Heart left ventricle (tissue), 16 donors: Measurements from ENCODE around the gene SETD6. TPM values are rescaled to one million over a fixed set of nuclear protein-coding genes. Genes with fewer than 3 reads are reported as not detected.

Experiments used
- ATAC-seq, 4 donors: fragments of 200-7000 bp; cut with Tn5 transposase; one replicate each; pipeline ENCODE4 v1.9.1; 2020 to 2022; ENCODE audit warnings: moderate library complexity in 4 of 4, mild to moderate bottlenecking in 3 of 4, moderate number of reproducible peaks in 1 of 4
- DNase-seq, 5 donors: peaks; one replicate each; pipeline ENCODE4 v3.0.0-alpha.2; 2020
- H3K27ac ChIP-seq, 12 donors: fragments of 200-600 bp; sonication (generic) in 4 of 12; one replicate each; pipeline versions ENCODE4 v1.5.0 to v1.8.0; 2016 to 2022; ENCODE audit warnings: mild to moderate bottlenecking in 2 of 12
- H3K27me3 ChIP-seq, 9 donors: fragments of 200-600 bp; sonication (generic) in 2 of 9; one replicate each; pipeline versions ENCODE4 v1.5.1 to v1.8.0; 2016 to 2022; ENCODE audit warnings: mild to moderate bottlenecking in 3 of 9
- H3K36me3 ChIP-seq, 9 donors: fragments of 200-600 bp; sonication (generic) in 2 of 9; one replicate each; pipeline versions ENCODE4 v1.5.0 to v1.8.0; 2018 to 2022; ENCODE audit warnings: mild to moderate bottlenecking in 2 of 9
- H3K4me1 ChIP-seq, 12 donors: fragments of 200-600 bp; sonication (generic) in 4 of 12; one replicate each; pipeline versions ENCODE4 v1.5.0 to v1.8.0; 2016 to 2022; ENCODE audit warnings: mild to moderate bottlenecking in 3 of 12
- H3K4me3 ChIP-seq, 12 donors: fragments of 200-600 bp; sonication (generic) in 4 of 12; one replicate each; pipeline versions ENCODE4 v1.5.0 to v1.8.0; 2017 to 2022; ENCODE audit warnings: mild to moderate bottlenecking in 9 of 12, moderate library complexity in 4 of 12
- H3K9me3 ChIP-seq, 12 donors: fragments of 200-600 bp; sonication (generic) in 4 of 12; one replicate each; pipeline versions ENCODE4 v1.5.0 to v1.8.0; 2016 to 2022; ENCODE audit warnings: mild to moderate bottlenecking in 1 of 12
- POLR2A ChIP-seq, 2 donors: fragments of 450-650 bp; IDR thresholded peaks; one replicate each; pipeline ENCODE4 v1.6.1; 2017; ENCODE audit warnings: antibody characterized with exemption in 2 of 2, mild to moderate bottlenecking in 2 of 2, moderate library complexity in 2 of 2
- WGBS, 4 donors: extraction: QIAGEN DNeasy Blood & Tissue Kit in 2 of 4; methylation state at CpG; one replicate each; pipeline versions ENCODE4 v1.1.5 to v1.1.7; 2013 to 2018; 5-methylcytosine and 5-hydroxymethylcytosine counted together
- intact Hi-C, 10 donors: fragments of 100-400 bp; cut with DNase I; formaldehyde crosslinking; loops; one replicate each; pipeline versions ENCODE4 v1.11.1 to v1.14.2; 2022
- polyA plus RNA-seq, 2 donors: library from polyadenylated mRNA; stranded (reverse); fragments of 200-250 nt; gene quantifications; one replicate each; pipeline ENCODE4 v1.2.3, GENCODE V29; 2013
- total RNA-seq, 9 donors: library from RNA; depleted of rRNA in 2 of 9; stranded (reverse); fragments of >200 nt in 2 of 9; fragmentation: NEBNext Ultra II Directional in 3 of 9; extraction: Animal tissue kit (Norgen Biotek cat#: 25700) in 3 of 9; gene quantifications; one replicate each; pipeline versions ENCODE4 v1.1.0 to v1.2.4, GENCODE V29; 2016 to 2023
- TF ChIP-seq, protein P1 (sequence below), 12 donors: fragments of 200-600 bp; sonication (generic) in 4 of 12; IDR thresholded peaks; one replicate each; pipeline versions ENCODE4 v1.5.0 to v1.8.0; 2018 to 2022; ENCODE audit warnings: antibody characterized with exemption in 12 of 12, mild to moderate bottlenecking in 5 of 12
- donor health status: ischemic (EF 13 %, LVEDD 7.1; RV severe dilation, severe dysfunction).
- donor health status: healthy with polysubstance abuse.
- donor health status: DM: no; HTN: yes; CAD: no.
- donor health status: DM: no; HTN: no; CAD: no.
- donor health status: ischemic (EF 25% LVEDD 6.9; RV normal size, moderate dysfunction).
- donor health status: ischemic (EF 25% LVEDD 5.7; RV mildly dilated, moderate dysfunction).
- donor health status: healthy.
- donor health status: DM: yes; HTN: yes; CAD: no.
- donor health status: ischemic (EF 35%, LVEDD 5.7; RV mildly dilated, moderate dysfunction).
- donor health status: nonischemic (EF 11% LVEDD 7.7; RV severe dilation, severe dysfunction).
- donor health status: DM: yes; HTN: yes; CAD: no.
- donor health status: PGD.
- donor health status: ischemic (EF 29% LVEDD 5.4; RV normal size, mild dysfunction).
- donor health status: nonischemic (EF 23%, LVEDD 6.1; RV moderate dilation, normal function).

The SETD6 gene
- total and polyA plus RNA-seq, 11 donors: 10.1 to 18.0 (median 14.3) TPM

DNA sequence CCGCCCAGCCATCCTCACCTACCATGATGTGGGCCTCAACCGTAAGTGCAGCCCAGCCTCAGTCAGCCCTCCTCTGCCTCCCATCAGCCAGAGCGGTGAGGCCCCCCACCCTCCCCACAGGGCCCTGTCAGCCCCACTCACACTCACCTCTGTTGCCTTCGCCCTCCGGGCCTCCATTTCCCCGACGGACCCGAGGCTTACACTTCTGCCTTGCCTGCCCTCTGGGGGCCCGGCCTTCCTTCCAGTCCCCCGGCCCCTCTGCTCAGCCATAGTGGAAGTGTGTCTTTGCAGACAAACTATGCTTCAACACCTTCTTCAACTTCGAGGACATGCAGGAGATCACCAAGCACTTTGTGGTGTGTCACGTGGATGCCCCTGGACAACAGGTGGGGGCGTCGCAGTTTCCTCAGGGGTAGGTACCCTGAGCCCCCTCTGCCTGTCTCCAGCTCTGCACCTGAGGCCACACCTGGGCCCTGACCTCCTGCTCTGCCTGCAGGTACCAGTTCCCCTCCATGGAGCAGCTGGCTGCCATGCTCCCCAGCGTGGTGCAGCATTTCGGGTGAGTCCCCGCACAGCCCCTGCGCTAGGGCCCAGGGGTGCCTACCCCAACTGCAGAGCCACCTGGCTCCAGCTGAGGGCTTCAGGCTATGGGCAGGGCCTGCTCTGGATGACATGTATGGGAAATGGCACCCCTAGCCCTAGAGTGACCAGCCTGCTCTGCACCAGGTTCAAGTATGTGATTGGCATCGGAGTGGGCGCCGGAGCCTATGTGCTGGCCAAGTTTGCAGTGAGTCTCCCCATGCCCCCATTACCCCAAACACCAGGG is 11.2 kb upstream of the SETD6 start:
- WGBS, 4 donors: 92 to 94% (median 93%) methylated on average over 18 to 21 of the region's 21 CpGs
- no peak for ATAC-seq
- intact Hi-C loops: no loop called here
- peaks cover 0 to 59% (median 28%) of the 10 kb centered on the region in 9 donors for H3K36me3 ChIP-seq
- H3K9me3 ChIP-seq: no peaks in the 10 kb centered on the region
- H3K4me3 ChIP-seq: no peak overlapping the region
- no peak overlapping the region for H3K27ac ChIP-seq
- peaks cover 0 to 32% (median 5%) of the 10 kb centered on the region in 12 donors for H3K4me1 ChIP-seq
- DNase-seq: peak in 1 of 5 donors; percentile 14
- TF ChIP-seq, protein P1, sequence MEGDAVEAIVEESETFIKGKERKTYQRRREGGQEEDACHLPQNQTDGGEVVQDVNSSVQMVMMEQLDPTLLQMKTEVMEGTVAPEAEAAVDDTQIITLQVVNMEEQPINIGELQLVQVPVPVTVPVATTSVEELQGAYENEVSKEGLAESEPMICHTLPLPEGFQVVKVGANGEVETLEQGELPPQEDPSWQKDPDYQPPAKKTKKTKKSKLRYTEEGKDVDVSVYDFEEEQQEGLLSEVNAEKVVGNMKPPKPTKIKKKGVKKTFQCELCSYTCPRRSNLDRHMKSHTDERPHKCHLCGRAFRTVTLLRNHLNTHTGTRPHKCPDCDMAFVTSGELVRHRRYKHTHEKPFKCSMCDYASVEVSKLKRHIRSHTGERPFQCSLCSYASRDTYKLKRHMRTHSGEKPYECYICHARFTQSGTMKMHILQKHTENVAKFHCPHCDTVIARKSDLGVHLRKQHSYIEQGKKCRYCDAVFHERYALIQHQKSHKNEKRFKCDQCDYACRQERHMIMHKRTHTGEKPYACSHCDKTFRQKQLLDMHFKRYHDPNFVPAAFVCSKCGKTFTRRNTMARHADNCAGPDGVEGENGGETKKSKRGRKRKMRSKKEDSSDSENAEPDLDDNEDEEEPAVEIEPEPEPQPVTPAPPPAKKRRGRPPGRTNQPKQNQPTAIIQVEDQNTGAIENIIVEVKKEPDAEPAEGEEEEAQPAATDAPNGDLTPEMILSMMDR (IDR thresholded peaks at IDR 0.05): no peak
- no peak for TF ChIP-seq POLR2A (IDR thresholded peaks at IDR 0.05)
- peaks cover 0 to 16% (median 0%) of the 10 kb centered on the region in 9 donors for H3K27me3 ChIP-seq

DNA sequence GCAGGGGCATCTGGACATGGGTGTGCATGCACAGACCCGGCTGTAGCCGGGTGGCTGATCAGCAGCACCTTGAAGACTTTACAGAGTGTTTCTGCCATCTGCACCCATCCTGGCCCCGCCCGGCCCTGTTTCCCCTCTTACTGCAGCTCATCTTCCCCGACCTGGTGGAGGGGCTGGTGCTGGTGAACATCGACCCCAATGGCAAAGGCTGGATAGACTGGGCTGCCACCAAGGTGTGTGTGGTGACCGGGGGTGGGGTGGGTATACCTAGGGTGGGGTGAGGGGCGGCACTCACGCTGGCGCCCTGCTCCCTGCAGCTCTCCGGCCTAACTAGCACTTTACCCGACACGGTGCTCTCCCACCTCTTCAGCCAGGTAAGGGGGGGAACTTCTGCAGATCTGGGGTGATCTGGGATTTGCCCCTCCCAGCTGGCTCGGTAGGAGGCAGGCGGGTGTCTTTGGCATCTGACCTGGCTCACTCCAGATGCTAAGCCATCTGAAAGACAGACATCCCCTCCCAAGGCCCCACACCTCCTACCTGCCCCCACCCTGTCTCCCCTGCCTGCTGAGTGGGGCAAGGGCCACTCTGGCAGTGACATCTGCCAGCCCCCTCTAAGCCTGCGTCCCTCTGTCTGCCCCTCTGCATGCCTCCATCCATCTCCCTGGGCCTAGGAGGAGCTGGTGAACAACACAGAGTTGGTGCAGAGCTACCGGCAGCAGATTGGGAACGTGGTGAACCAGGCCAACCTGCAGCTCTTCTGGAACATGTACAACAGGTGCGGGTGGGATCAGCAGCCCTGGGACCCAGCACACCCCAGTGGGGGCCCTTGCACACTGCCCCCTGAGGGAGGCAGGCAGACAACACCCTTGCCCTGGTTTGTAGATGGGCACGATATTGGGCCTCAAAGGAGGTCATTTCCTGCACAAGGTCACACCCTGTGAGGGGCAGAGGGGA is 8.8 kb upstream of the SETD6 start:
- DNase-seq: peak in 1 of 5 donors; percentile 11
- peaks cover 0 to 14% (median 0%) of the 10 kb centered on the region in 12 donors for H3K4me1 ChIP-seq
- WGBS, 4 donors: 79 to 86% (median 84%) methylated on average over 13 to 20 of the region's 20 CpGs
- intact Hi-C loops: no loop called here
- H3K4me3 ChIP-seq: no peak overlapping the region
- no peak for TF ChIP-seq POLR2A (IDR thresholded peaks at IDR 0.05)
- TF ChIP-seq, protein P1 (IDR thresholded peaks at IDR 0.05): no peak
- ATAC-seq: no peak
- H3K27ac ChIP-seq: no peak overlapping the region
- no peaks in the 10 kb centered on the region for H3K9me3 ChIP-seq
- H3K36me3 ChIP-seq: peaks cover 0 to 77% (median 33%) of the 10 kb centered on the region in 9 donors
- H3K27me3 ChIP-seq: peaks cover 0 to 4% (median 0%) of the 10 kb centered on the region in 9 donors

DNA sequence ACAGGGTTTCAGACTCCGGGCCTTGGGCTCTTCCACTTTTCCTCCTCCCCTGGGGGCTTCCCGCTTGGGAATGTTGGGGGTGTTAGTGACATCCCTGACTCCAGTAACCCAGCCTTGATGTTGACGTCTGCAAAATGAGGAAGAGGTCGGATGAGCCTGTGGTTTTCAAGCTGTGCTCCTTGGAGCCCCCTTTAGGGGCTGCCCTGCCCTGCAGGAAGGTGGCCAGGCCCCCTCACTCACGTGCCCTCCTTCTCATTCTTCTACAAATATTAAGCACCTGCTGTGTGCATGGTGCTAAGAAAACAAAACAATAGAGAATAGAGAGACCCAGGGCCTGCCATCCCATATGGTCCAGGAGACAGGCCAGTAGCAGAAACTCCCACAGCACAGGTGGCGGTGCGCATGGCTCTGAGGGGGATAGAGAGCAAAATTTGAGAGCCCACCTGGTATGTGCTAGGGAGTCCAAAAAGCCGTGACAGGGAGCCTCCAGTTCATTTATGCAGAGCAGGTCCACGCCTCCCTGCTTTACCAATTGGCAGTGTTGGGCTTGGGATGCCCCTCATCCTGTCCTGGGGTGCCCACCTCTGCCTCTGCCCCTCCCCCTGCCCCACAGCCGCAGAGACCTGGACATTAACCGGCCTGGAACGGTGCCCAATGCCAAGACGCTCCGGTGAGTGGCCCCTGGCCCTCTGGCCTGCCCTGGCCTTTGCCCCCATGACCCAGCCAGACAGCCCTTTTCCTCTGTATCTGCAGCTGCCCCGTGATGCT is 7.9 kb upstream of the SETD6 start:
- Histone ChIP-seq H3K36me3 (peaks cover 0 to 77% (median 33%) of the 10 kb centered on the region in 9 donors), H3K9me3 (no peaks in the 10 kb centered on the region), H3K4me1 (peaks cover 0 to 14% (median 0%) of the 10 kb centered on the region in 12 donors), H3K4me3 (no peak overlapping the region), H3K27me3 (no peaks in the 10 kb centered on the region), H3K27ac (peak overlapping the region in 1 of 12 donors; percentile 16)
- DNase-seq (no peak), ATAC-seq (no peak)
- intact Hi-C loops: no loop called here
- 76 to 80% (median 77%) methylated on average over 11 to 15 of the region's 15 CpGs for WGBS, 4 donors
- no peak for TF ChIP-seq POLR2A (IDR thresholded peaks at IDR 0.05)
- TF ChIP-seq, protein P1 (IDR thresholded peaks at IDR 0.05): no peak
